DOHH2 (cell line): Measurements from ENCODE around the gene KLHDC7A.

Experiments used
- H3F3A ChIP-seq: fragments of 200-600 bp; sonication (generic), shearing (Covaris generic); 2 replicates; pipeline ENCODE4 v1.6.0; 2016; ENCODE audit warnings: antibody characterized with exemption, mild to moderate bottlenecking; ENCODE audit not compliant: control insufficient read depth, insufficient read depth
- H3K27ac ChIP-seq: fragments of 200-600 bp; sonication (generic); 2 replicates; pipeline ENCODE4 v1.5.1; 2014; ENCODE audit warnings: low read depth, mild to moderate bottlenecking, low read length, moderate library complexity
- H3K27me3 ChIP-seq: fragments of 200-600 bp; sonication (generic); 2 replicates; pipeline ENCODE4 v1.6.1; 2014; ENCODE audit warnings: mild to moderate bottlenecking, low read length, mixed read lengths; ENCODE audit not compliant: control insufficient read depth
- H3K36me3 ChIP-seq: fragments of 200-600 bp; sonication (generic); 2 replicates; pipeline ENCODE4 v1.6.1; 2014; ENCODE audit warnings: mild to moderate bottlenecking, low read length, moderate library complexity, mixed read lengths; ENCODE audit not compliant: control insufficient read depth
- H3K4me1 ChIP-seq: fragments of 200-600 bp; sonication (generic); 2 replicates; pipeline ENCODE4 v1.6.1; 2014; ENCODE audit warnings: mild to moderate bottlenecking, low read length, mixed read lengths; ENCODE audit not compliant: control insufficient read depth
- H3K4me2 ChIP-seq: fragments of 200-600 bp; sonication (generic); 2 replicates; pipeline ENCODE4 v1.6.0; 2014; ENCODE audit warnings: mild to moderate bottlenecking, low read length, moderate library complexity
- H3K4me3 ChIP-seq: fragments of 200-600 bp; sonication (generic); 2 replicates; pipeline ENCODE4 v1.5.1; 2014; ENCODE audit warnings: mild to moderate bottlenecking, low read length, mixed read lengths
- H3K79me2 ChIP-seq: fragments of 200-600 bp; sonication (generic); 2 replicates; pipeline ENCODE4 v1.6.1; 2014; ENCODE audit warnings: mild to moderate bottlenecking, low read length, mixed read lengths; ENCODE audit not compliant: control insufficient read depth
- H3K9me2 ChIP-seq: fragments of 200-600 bp; sonication (generic); replicated peaks from 2 replicates; pipeline ENCODE4 v1.6.1; 2014; ENCODE audit warnings: mild to moderate bottlenecking, low read length, mixed read lengths; ENCODE audit not compliant: control insufficient read depth
- H3K9me3 ChIP-seq: fragments of 200-600 bp; sonication (generic); 2 replicates; pipeline ENCODE4 v1.6.1; 2014; ENCODE audit warnings: antibody characterized with exemption, low read length, mixed read lengths; ENCODE audit not compliant: control insufficient read depth, insufficient read depth
- H4K20me1 ChIP-seq: fragments of 200-600 bp; sonication (generic); 2 replicates; pipeline ENCODE4 v1.6.0; 2014; ENCODE audit warnings: low read depth, mild to moderate bottlenecking, antibody characterized with exemption, low read length, moderate library complexity; ENCODE audit not compliant: control insufficient read depth, insufficient read depth
- CTCF ChIP-seq: fragments of 200-600 bp; sonication (generic); IDR thresholded peaks from one replicate; pipeline ENCODE4 v1.5.1; 2014; ENCODE audit warnings: antibody characterized with exemption, mild to moderate bottlenecking, low read depth, low read length; ENCODE audit not compliant: poor library complexity, severe bottlenecking
- EZH2phosphoT487 ChIP-seq: fragments of 200-600 bp; sonication (generic); IDR thresholded peaks from 2 replicates; pipeline ENCODE4 v1.6.1; 2017; ENCODE audit warnings: borderline replicate concordance, mild to moderate bottlenecking, antibody characterized with exemption, low read length, moderate library complexity, mixed read lengths

Gene KLHDC7A

GRCh38 chr1:18496497-18497235, 15.9 kb downstream of the KLHDC7A start:
- H3K27ac ChIP-seq = no peak overlapping the region
- no peaks in the 10 kb centered on the region for H4K20me1 ChIP-seq
- no peaks in the 10 kb centered on the region for H3K9me2 ChIP-seq
- no peak for TF ChIP-seq EZH2phosphoT487
- TF ChIP-seq CTCF = no peak
- no peaks in the 10 kb centered on the region for H3K9me3 ChIP-seq
- H3K4me1 ChIP-seq = no peaks in the 10 kb centered on the region
- H3K79me2 ChIP-seq = no peaks in the 10 kb centered on the region
- H3K4me3 ChIP-seq = no peak overlapping the region
- no peaks in the 10 kb centered on the region for H3F3A ChIP-seq
- 0 out of 2 replicates have a peak, but pooled peaks cover 2% of the 10 kb centered on the region for H3K27me3 ChIP-seq
- no peaks in the 10 kb centered on the region for H3K36me3 ChIP-seq
- no peak overlapping the region for H3K4me2 ChIP-seq

- no peaks in the 10 kb centered on the region for H3F3A ChIP-seq
- H3K9me2 ChIP-seq = no peaks in the 10 kb centered on the region
- no peaks in the 10 kb centered on the region for H3K9me3 ChIP-seq
- H3K4me3 ChIP-seq = no peak overlapping the region
- H4K20me1 ChIP-seq = no peaks in the 10 kb centered on the region
- no peaks in the 10 kb centered on the region for H3K36me3 ChIP-seq
- 0 out of 2 replicates have a peak, but pooled peaks cover 2% of the 10 kb centered on the region for H3K27me3 ChIP-seq
- H3K4me2 ChIP-seq = no peak overlapping the region
- H3K27ac ChIP-seq = no peak overlapping the region
- H3K79me2 ChIP-seq = no peaks in the 10 kb centered on the region
- TF ChIP-seq CTCF (no peak), EZH2phosphoT487 (no peak)
- no peaks in the 10 kb centered on the region for H3K4me1 ChIP-seq
These were observed 21.1 kb downstream of the KLHDC7A start for GRCh38 chr1:18501833-18502232.

GRCh38 chr1:18504609-18505008, 23.9 kb downstream of the KLHDC7A start:
- H4K20me1 ChIP-seq = no peaks in the 10 kb centered on the region
- no peaks in the 10 kb centered on the region for H3K36me3 ChIP-seq
- no peak overlapping the region for H3K4me3 ChIP-seq
- H3K27me3 ChIP-seq = no peaks in the 10 kb centered on the region
- H3K9me3 ChIP-seq = no peaks in the 10 kb centered on the region
- TF ChIP-seq EZH2phosphoT487 = no peak
- TF ChIP-seq CTCF = no peak
- H3K4me2 ChIP-seq = no peak overlapping the region
- no peaks in the 10 kb centered on the region for H3K4me1 ChIP-seq
- H3F3A ChIP-seq = no peaks in the 10 kb centered on the region
- H3K9me2 ChIP-seq = no peaks in the 10 kb centered on the region
- no peaks in the 10 kb centered on the region for H3K79me2 ChIP-seq
- no peak overlapping the region for H3K27ac ChIP-seq
